ENCODE results near the gene SCRN1.

DNA sequence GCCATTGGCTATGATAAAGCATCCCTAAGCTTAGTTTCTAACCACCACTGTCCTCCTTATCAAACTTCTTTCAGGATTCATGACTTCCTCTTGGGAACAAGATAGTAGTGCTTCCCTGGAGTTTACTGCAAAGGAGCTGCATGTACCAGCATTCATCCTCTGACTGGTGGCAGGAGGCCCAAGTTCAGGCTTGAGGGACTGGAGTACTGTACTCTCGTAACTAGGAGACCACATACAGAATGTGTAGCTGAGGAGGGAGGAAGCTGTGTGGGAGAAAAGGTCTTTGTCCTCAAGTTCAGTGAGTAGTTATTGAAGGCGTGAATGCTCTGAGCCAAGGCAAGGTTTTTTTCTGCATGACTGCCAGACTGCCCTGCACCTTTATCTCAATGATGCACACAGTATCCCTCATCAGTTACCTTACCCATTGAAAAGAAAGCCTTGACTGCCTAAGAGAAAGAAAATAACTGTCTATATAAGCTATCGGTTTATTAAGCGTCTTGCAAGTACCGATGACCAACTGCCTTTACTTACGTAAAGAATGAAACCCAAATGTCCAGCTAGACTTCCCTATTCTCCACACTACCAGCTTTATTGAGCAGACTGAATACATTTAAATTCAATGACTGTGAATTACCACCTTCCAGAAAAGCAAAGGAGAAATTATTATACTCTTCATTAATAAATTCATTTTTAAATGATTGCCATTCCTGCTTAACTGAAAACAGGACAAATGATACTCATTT is 12.8 kb downstream of the SCRN1 start:
- TF ChIP-seq, protein P1, sequence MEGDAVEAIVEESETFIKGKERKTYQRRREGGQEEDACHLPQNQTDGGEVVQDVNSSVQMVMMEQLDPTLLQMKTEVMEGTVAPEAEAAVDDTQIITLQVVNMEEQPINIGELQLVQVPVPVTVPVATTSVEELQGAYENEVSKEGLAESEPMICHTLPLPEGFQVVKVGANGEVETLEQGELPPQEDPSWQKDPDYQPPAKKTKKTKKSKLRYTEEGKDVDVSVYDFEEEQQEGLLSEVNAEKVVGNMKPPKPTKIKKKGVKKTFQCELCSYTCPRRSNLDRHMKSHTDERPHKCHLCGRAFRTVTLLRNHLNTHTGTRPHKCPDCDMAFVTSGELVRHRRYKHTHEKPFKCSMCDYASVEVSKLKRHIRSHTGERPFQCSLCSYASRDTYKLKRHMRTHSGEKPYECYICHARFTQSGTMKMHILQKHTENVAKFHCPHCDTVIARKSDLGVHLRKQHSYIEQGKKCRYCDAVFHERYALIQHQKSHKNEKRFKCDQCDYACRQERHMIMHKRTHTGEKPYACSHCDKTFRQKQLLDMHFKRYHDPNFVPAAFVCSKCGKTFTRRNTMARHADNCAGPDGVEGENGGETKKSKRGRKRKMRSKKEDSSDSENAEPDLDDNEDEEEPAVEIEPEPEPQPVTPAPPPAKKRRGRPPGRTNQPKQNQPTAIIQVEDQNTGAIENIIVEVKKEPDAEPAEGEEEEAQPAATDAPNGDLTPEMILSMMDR (IDR thresholded peaks at IDR 0.05) = no peak
- TF ChIP-seq POLR2A (IDR thresholded peaks at IDR 0.05) = no peak

All from thyroid gland (tissue), 4 donors.